ENCODE results near the gene CLCN7.

DNA sequence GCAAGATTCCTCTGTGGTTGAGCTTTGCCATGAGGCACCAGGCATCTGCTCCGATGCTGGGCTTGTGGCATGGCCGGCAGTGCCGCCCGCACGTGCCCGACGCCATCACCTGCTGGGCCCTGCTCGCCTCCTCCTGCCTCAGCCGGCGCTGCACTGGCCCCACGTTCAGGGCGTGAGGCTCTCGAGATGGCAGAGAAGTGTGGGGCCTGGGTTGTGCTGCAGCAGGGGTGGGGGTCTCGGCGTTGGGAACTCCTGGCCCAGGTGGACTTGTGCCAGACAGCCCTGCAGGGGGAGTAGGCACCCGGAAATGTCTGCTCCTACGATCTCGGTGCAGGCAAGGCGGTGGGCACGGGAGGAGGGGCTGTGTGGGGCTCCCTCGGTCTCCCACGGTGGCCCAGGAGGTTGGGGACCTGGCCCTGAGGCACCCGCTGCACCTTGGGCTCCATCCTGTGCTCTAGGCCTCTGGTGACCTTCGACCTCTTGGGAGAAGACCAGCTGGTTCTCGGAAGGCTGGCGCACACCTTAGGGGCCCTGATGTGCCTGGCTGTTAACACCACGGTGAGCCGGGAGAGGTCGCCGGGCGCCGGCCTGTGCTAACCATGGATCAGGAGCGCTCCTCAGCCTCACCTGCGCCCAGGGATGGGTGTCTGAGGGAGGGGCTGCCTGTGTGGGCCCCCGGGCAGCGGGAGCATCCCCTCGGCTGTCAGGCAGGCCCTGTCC is 31.8 kb upstream of the CLCN7 start:
- TF ChIP-seq CTCF (conservative IDR thresholded peaks at IDR 0.05) = no peak
- TF ChIP-seq ZFX (IDR thresholded peaks at IDR 0.05) = no peak

Measured in C4-2B (cell line).